GM21367 (cell line): ENCODE results near the gene COQ9.

ENCODE experiments used
- ATAC-seq: cut with Tn5 transposase; IDR thresholded peaks from one replicate; pipeline ENCODE4 v1.9.1; 2021; ENCODE audit not compliant: unreplicated experiment

Gene COQ9

GRCh38 chr16:57509231-57509923, 62.1 kb downstream of the COQ9 start:
- no peak for ATAC-seq

- ATAC-seq: no peak
These were observed 63.0 kb downstream of the COQ9 start for GRCh38 chr16:57510016-57510871.
